Measurements from ENCODE around the gene IGLL1.
"Not testable (repeated sequence)": the region's sequence is repeated elsewhere in the genome, so short reads cannot be mapped to it uniquely, and the experiment has no call there.

Gene IGLL1

GRCh38 chr22:23562186-23562585, 17.9 kb downstream of the IGLL1 start:
- no peak for DNase-seq (ENCODE audit: low spot score)

GRCh38 chr22:23561025-23561510, 19.0 kb downstream of the IGLL1 start:
- not testable (repeated sequence) for DNase-seq (ENCODE audit: low spot score)

GRCh38 chr22:23560215-23560614, 19.9 kb downstream of the IGLL1 start:
- DNase-seq (ENCODE audit: low spot score) = not testable (repeated sequence)

- no peak for DNase-seq (ENCODE audit: low spot score)
Measured at GRCh38 chr22:23557467-23557866, 22.6 kb downstream of the IGLL1 start.

- DNase-seq (ENCODE audit: low spot score) = no peak
Measured at GRCh38 chr22:23557036-23557435, 23.1 kb downstream of the IGLL1 start.

GRCh38 chr22:23556026-23556620, 24.0 kb downstream of the IGLL1 start:
- DNase-seq (ENCODE audit: low spot score) = no peak

GRCh38 chr22:23555118-23555517, 25.0 kb downstream of the IGLL1 start:
- DNase-seq (ENCODE audit: low spot score) = no peak

GRCh38 chr22:23553924-23554870, 25.9 kb downstream of the IGLL1 start:
- no peak for DNase-seq (ENCODE audit: low spot score)

- no peak for DNase-seq (ENCODE audit: low spot score)
Measured at GRCh38 chr22:23553438-23553837, 26.7 kb downstream of the IGLL1 start.

- no peak for DNase-seq (ENCODE audit: low spot score)
Measured at GRCh38 chr22:23552573-23552972, 27.5 kb downstream of the IGLL1 start.

- no peak for DNase-seq (ENCODE audit: low spot score)
Measured at GRCh38 chr22:23551385-23551784, 28.7 kb downstream of the IGLL1 start.

GRCh38 chr22:23550049-23550650, 29.9 kb downstream of the IGLL1 start:
- DNase-seq (ENCODE audit: low spot score) = no peak

GRCh38 chr22:23549198-23549595, 30.9 kb downstream of the IGLL1 start:
- DNase-seq (ENCODE audit: low spot score) = no peak

GRCh38 chr22:23548501-23549197, 31.4 kb downstream of the IGLL1 start:
- no peak for DNase-seq (ENCODE audit: low spot score)

GRCh38 chr22:23547818-23548500, 32.1 kb downstream of the IGLL1 start:
- DNase-seq (ENCODE audit: low spot score) = no peak

- not testable (repeated sequence) for DNase-seq (ENCODE audit: low spot score)
Measured at GRCh38 chr22:23547382-23547781, 32.7 kb downstream of the IGLL1 start.

- DNase-seq (ENCODE audit: low spot score) = no peak
Measured at GRCh38 chr22:23544852-23545251, 35.2 kb downstream of the IGLL1 start.

- DNase-seq (ENCODE audit: low spot score) = not testable (repeated sequence)
Measured at GRCh38 chr22:23543506-23544000, 36.5 kb downstream of the IGLL1 start.

GRCh38 chr22:23542933-23543332, 37.2 kb downstream of the IGLL1 start:
- DNase-seq (ENCODE audit: low spot score) = no peak

- not testable (repeated sequence) for DNase-seq (ENCODE audit: low spot score)
Measured at GRCh38 chr22:23542391-23542790, 37.7 kb downstream of the IGLL1 start.

GRCh38 chr22:23541849-23542281, 38.2 kb downstream of the IGLL1 start:
- DNase-seq (ENCODE audit: low spot score) = peak; percentile 16

All from kidney capillary endothelial cell (primary cell).